ENCODE results near the gene PIGZ.

The PIGZ gene

DNA sequence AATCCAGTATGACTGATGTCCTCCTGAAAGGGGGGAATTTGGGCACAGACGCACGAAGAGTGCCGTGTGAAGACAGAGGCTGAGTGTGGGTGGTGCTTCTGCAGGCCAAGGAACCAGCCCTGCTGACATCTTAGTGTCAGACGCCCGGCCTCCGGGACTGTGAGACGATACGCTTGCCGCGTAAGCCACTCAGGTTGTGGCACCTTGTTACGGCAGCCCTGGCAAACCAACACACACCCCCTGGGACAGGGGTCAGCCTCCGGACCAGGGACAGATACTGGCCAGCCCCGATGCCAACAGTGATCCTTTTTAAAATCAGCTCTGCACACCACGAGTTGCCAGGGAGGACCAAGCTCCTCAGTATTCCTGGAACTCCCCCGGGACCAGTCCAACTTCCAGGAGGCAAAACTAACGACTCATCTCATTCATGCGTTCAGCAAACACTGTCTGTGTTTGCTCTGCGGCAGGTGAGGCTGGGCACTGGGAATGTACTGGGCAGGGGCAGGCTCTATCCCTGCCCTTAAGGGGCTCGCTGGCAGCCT lies 21.2 kb upstream of the PIGZ start:
- Histone ChIP-seq H4K8ac (ENCODE audit: low read depth, low read length) (no peak overlapping the region), H2BK120ac (ENCODE audit: insufficient read depth, low read length, poor library complexity) (no peak overlapping the region), H3K23ac (ENCODE audit: low read length) (no peak overlapping the region), H3K27me3 (ENCODE audit: insufficient read depth, low read length) (no peaks in the 10 kb centered on the region), H3K4me2 (ENCODE audit: low read length) (no peak overlapping the region), H3K4me3 (ENCODE audit: low read depth, low read length) (no peak overlapping the region), H3K14ac (ENCODE audit: low read length) (no peak overlapping the region), H3K27ac (ENCODE audit: low read depth, low read length) (no peak overlapping the region), H3K79me2 (ENCODE audit: control insufficient read depth, insufficient read depth, low read length, poor library complexity) (no peaks in the 10 kb centered on the region), H2BK12ac (ENCODE audit: low read length) (no peak overlapping the region), H2AFZ (ENCODE audit: insufficient read depth, low read length, poor library complexity) (no peak overlapping the region), H3K4ac (ENCODE audit: low read depth, low read length) (no peak overlapping the region), H3K79me1 (ENCODE audit: low read length) (no peaks in the 10 kb centered on the region), H2AK5ac (ENCODE audit: low read length) (no peak overlapping the region), H3K36me3 (ENCODE audit: control insufficient read depth in 1 of 2, insufficient read depth in 2 of 2, low read length in 2 of 2) (no peaks in the 10 kb centered on the region), H2BK5ac (ENCODE audit: low read depth, low read length, poor library complexity) (no peak overlapping the region), H3K9me3 (ENCODE audit: insufficient read depth, low read depth, low read length) (peaks cover under 1% of the 10 kb centered on the region), H3K9ac (ENCODE audit: low read length) (no peak overlapping the region), H4K12ac (ENCODE audit: low read depth, low read length) (no peak overlapping the region), H4K91ac (ENCODE audit: low read depth, low read length) (no peak overlapping the region), H3K18ac (ENCODE audit: low read length) (no peak overlapping the region), H3K4me1 (ENCODE audit: control insufficient read depth in 1 of 2, insufficient read depth in 2 of 2, low read length in 2 of 2) (no peaks in the 10 kb centered on the region)
- DNase-seq: no peak
- WGBS (ENCODE audit: extremely low coverage, insufficient coverage, insufficient read length): no CpG with 5 or more reads among the region's 19 CpGs

DNA sequence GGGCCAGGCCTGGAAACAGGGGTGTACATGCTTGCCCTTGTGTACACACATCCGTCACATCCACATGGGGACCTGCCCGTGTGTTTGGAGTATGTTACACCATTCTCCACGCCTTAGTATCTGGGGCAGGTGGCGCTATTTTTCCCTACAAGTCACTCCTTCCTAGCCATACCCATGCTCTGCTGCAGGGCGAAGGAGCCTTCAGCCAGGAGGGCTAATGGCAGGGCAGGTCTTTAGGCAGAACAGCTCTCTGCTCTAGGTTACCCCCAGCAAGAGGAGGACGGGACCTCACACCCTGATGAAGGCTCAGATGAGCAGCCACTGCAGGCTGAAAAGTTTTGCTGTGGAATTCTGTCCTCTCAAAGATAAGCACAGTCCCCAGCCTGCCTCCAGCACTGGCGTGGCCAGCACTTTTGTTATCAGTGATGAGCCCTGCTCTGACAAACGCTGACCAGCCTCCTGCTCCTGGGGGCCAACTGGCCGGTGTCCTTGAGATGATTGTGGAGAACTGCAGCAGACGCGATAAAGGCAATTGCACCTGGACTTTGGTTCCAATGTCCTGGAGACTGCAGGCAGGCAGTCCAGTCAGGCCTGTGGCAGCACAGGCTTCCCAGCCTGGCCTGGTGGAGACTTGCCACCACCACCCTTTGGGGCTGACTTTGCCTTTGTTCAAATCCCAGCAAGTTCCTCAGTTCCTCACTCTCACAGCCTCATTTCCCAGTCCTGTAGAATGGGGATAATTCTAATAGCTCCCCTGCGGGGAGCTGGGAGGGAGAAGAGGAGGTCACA lies 19.8 kb upstream of the PIGZ start:
- no peak overlapping the region for H2AFZ ChIP-seq (ENCODE audit: insufficient read depth, low read length, poor library complexity)

DNA sequence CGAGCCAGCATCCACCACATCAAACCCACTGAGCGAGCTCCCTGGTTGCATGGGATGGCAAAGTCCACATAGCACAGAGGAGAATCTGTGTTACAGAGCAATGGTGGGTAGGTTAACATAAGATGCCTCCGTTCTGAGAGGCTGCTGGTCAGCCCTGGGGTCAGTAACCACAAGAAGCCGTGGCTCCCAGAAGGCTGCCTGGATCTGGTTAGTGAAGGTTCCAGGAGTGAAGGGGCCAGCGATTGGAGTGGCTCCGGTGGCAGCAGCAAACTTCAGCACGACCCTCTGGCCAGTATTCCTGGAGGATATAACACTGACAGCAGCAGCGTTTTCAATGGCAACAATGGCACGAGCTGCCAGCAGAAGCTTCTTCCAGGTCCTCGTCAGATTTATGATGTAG lies 18.4 kb upstream of the PIGZ start:
- Histone ChIP-seq H3K27ac (ENCODE audit: low read depth, low read length) (no peak overlapping the region), H3K23ac (ENCODE audit: low read length) (no peak overlapping the region), H3K36me3 (ENCODE audit: control insufficient read depth in 1 of 2, insufficient read depth in 2 of 2, low read length in 2 of 2) (no peaks in the 10 kb centered on the region), H4K8ac (ENCODE audit: low read depth, low read length) (no peak overlapping the region), H3K9me3 (ENCODE audit: insufficient read depth, low read depth, low read length) (no peaks in the 10 kb centered on the region), H3K9ac (ENCODE audit: low read length) (no peak overlapping the region), H3K18ac (ENCODE audit: low read length) (no peak overlapping the region), H2BK5ac (ENCODE audit: low read depth, low read length, poor library complexity) (no peak overlapping the region), H2BK120ac (ENCODE audit: insufficient read depth, low read length, poor library complexity) (no peak overlapping the region), H3K79me2 (ENCODE audit: control insufficient read depth, insufficient read depth, low read length, poor library complexity) (no peaks in the 10 kb centered on the region), H4K91ac (ENCODE audit: low read depth, low read length) (no peak overlapping the region), H3K14ac (ENCODE audit: low read length) (no peak overlapping the region), H3K4me1 (ENCODE audit: control insufficient read depth in 1 of 2, insufficient read depth in 2 of 2, low read length in 2 of 2) (no peaks in the 10 kb centered on the region), H3K4me3 (ENCODE audit: low read depth, low read length) (no peak overlapping the region), H3K27me3 (ENCODE audit: insufficient read depth, low read length) (no peaks in the 10 kb centered on the region), H3K4ac (ENCODE audit: low read depth, low read length) (no peak overlapping the region), H2AK5ac (ENCODE audit: low read length) (no peak overlapping the region), H2AFZ (ENCODE audit: insufficient read depth, low read length, poor library complexity) (no peak overlapping the region), H2BK12ac (ENCODE audit: low read length) (no peak overlapping the region), H4K12ac (ENCODE audit: low read depth, low read length) (no peak overlapping the region), H3K4me2 (ENCODE audit: low read length) (no peak overlapping the region), H3K79me1 (ENCODE audit: low read length) (no peaks in the 10 kb centered on the region)
- DNase-seq: no peak
- WGBS (ENCODE audit: extremely low coverage, insufficient coverage, insufficient read length): no CpG with 5 or more reads among the region's 10 CpGs

More for the DNA sequence above, 19.8 kb upstream of the PIGZ start:
- no peak overlapping the region for H2BK12ac ChIP-seq (ENCODE audit: low read length)
- H3K27ac ChIP-seq (ENCODE audit: low read depth, low read length): no peak overlapping the region
- no peaks in the 10 kb centered on the region for H3K36me3 ChIP-seq (ENCODE audit: control insufficient read depth in 1 of 2, insufficient read depth in 2 of 2, low read length in 2 of 2)
- no peak overlapping the region for H3K18ac ChIP-seq (ENCODE audit: low read length)
- no peak overlapping the region for H3K14ac ChIP-seq (ENCODE audit: low read length)
- no peak overlapping the region for H2BK5ac ChIP-seq (ENCODE audit: low read depth, low read length, poor library complexity)
- no peak overlapping the region for H2AK5ac ChIP-seq (ENCODE audit: low read length)
- H4K8ac ChIP-seq (ENCODE audit: low read depth, low read length): no peak overlapping the region
- no CpG with 5 or more reads among the region's 12 CpGs for WGBS (ENCODE audit: extremely low coverage, insufficient coverage, insufficient read length)
- H3K27me3 ChIP-seq (ENCODE audit: insufficient read depth, low read length): no peaks in the 10 kb centered on the region
- no peak overlapping the region for H4K12ac ChIP-seq (ENCODE audit: low read depth, low read length)
- no peaks in the 10 kb centered on the region for H3K4me1 ChIP-seq (ENCODE audit: control insufficient read depth in 1 of 2, insufficient read depth in 2 of 2, low read length in 2 of 2)
- no peak overlapping the region for H4K91ac ChIP-seq (ENCODE audit: low read depth, low read length)
- no peak overlapping the region for H2BK120ac ChIP-seq (ENCODE audit: insufficient read depth, low read length, poor library complexity)
- no peak overlapping the region for H3K9ac ChIP-seq (ENCODE audit: low read length)
- H3K23ac ChIP-seq (ENCODE audit: low read length): no peak overlapping the region
- no peaks in the 10 kb centered on the region for H3K9me3 ChIP-seq (ENCODE audit: insufficient read depth, low read depth, low read length)
- no peaks in the 10 kb centered on the region for H3K79me1 ChIP-seq (ENCODE audit: low read length)
- DNase-seq: peak; percentile 73 to 74
- no peak overlapping the region for H3K4ac ChIP-seq (ENCODE audit: low read depth, low read length)
- no peak overlapping the region for H3K4me2 ChIP-seq (ENCODE audit: low read length)
- H3K79me2 ChIP-seq (ENCODE audit: control insufficient read depth, insufficient read depth, low read length, poor library complexity): no peaks in the 10 kb centered on the region
- H3K4me3 ChIP-seq (ENCODE audit: low read depth, low read length): no peak overlapping the region

DNA sequence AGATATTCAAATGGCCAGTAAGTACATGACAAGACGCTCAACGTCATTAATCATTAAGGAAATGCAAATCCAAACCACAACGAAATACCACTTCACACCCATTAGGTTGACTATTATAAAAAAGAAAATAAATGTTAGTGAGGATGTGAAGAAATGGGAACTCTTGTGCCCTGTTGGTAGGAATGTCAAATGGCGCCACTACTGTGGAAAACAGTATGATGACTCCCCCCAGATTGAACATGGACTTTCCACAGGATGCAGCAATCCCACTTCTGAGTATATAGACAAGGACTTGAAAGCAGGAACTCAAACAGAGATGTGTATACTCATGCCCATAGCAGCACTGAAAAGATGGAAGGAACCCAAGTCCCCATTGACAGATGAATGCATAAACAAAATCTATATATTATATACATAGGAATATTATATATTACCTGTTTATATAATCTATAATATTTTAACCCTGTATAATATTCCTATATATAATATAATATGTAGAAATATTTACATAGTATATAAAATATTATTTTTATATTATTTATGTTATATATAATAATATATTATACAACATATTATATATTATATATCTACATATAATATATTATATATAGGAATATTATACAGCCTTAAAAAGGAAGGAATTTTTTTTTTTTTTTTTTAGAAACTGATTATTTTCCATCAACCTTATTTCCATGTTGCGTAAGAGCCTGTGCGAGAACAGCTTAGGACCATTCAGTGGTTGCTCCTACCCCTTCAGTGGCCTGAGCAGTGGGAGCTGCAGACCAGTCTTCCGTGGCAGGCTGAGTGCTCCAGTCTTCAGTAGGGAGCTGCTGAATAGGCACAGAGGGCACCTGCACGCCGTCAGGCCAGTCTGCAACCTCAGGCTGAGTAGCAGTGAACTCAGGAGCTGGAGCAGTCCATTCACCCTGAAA lies 17.6 kb upstream of the PIGZ start:
- peak in 1 of 2 donors; percentile 24 for DNase-seq
- Histone ChIP-seq H2AFZ (ENCODE audit: insufficient read depth, low read length, poor library complexity) (no peak overlapping the region), H4K8ac (ENCODE audit: low read depth, low read length) (no peak overlapping the region), H3K27me3 (ENCODE audit: insufficient read depth, low read length) (no peaks in the 10 kb centered on the region), H2BK5ac (ENCODE audit: low read depth, low read length, poor library complexity) (no peak overlapping the region), H3K9me3 (ENCODE audit: insufficient read depth, low read depth, low read length) (no peaks in the 10 kb centered on the region), H3K4me1 (ENCODE audit: control insufficient read depth in 1 of 2, insufficient read depth in 2 of 2, low read length in 2 of 2) (no peaks in the 10 kb centered on the region), H4K12ac (ENCODE audit: low read depth, low read length) (no peak overlapping the region), H3K79me1 (ENCODE audit: low read length) (no peaks in the 10 kb centered on the region), H2AK5ac (ENCODE audit: low read length) (no peak overlapping the region), H2BK12ac (ENCODE audit: low read length) (no peak overlapping the region), H3K23ac (ENCODE audit: low read length) (no peak overlapping the region), H3K4me2 (ENCODE audit: low read length) (no peak overlapping the region), H3K27ac (ENCODE audit: low read depth, low read length) (no peak overlapping the region), H3K18ac (ENCODE audit: low read length) (no peak overlapping the region), H3K4me3 (ENCODE audit: low read depth, low read length) (no peak overlapping the region), H4K91ac (ENCODE audit: low read depth, low read length) (no peak overlapping the region), H3K36me3 (ENCODE audit: control insufficient read depth in 1 of 2, insufficient read depth in 2 of 2, low read length in 2 of 2) (no peaks in the 10 kb centered on the region), H2BK120ac (ENCODE audit: insufficient read depth, low read length, poor library complexity) (no peak overlapping the region), H3K9ac (ENCODE audit: low read length) (no peak overlapping the region), H3K14ac (ENCODE audit: low read length) (no peak overlapping the region), H3K79me2 (ENCODE audit: control insufficient read depth, insufficient read depth, low read length, poor library complexity) (no peaks in the 10 kb centered on the region), H3K4ac (ENCODE audit: low read depth, low read length) (no peak overlapping the region)
- WGBS (ENCODE audit: extremely low coverage, insufficient coverage, insufficient read length): no CpG with 5 or more reads among the region's 9 CpGs
